IPS-NIHi7 (cell line): ENCODE results near the gene TAS2R50.
"Not testable (repeated sequence)": the region's sequence is repeated elsewhere in the genome, so short reads cannot be mapped to it uniquely, and the experiment has no call there.

Experiments
- DNase-seq: peaks from one replicate; pipeline ENCODE4 v3.0.0; 2012; ENCODE audit warnings: mixed read lengths; ENCODE audit errors: extremely low spot score

The TAS2R50 gene, protein sequence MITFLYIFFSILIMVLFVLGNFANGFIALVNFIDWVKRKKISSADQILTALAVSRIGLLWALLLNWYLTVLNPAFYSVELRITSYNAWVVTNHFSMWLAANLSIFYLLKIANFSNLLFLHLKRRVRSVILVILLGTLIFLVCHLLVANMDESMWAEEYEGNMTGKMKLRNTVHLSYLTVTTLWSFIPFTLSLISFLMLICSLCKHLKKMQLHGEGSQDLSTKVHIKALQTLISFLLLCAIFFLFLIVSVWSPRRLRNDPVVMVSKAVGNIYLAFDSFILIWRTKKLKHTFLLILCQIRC

DNA sequence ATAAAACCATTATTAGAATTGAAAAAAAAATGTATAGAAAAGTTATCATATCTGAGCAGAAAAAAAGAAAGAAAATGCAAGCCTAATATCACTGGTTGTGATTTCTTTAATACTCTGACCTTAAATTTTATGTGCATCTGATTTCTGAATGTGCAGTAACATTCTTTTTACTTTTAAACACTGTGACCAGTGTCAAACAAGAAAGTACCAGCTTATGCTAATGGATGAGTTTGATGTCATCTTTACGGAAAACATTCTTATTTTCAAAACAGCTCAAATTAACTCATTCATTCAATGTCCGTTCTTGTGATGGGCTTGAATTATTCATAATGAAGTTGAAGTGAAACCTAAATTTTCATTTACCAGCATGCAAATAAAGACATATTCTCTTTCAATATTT is at the start of gene TAS2R50:
TAS2R50 (minus strand) TSS at position 101 of the 400 bp plus-strand sequence; CDS start at position 49, 52 bp downstream.
- DNase-seq: no peak

DNA sequence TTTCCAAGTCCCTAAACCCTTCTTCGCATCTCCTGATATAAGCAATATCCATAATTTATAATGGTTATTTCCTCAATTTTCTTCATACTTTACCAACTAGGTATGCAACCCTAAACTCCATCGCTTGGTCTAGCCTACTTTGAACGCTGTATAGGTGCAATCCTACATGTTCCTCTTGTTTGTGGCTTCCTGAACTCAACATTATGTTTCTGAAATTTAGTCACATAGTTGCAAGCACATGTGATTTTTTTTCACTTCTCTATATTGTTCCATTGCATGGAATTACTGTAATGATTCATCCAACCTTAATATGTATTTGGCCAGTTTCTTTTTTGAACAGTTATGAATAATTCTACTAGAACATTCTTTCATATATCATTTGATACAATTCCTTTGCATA is 47.2 kb upstream of the TAS2R50 start:
- not testable (repeated sequence) for DNase-seq

DNA sequence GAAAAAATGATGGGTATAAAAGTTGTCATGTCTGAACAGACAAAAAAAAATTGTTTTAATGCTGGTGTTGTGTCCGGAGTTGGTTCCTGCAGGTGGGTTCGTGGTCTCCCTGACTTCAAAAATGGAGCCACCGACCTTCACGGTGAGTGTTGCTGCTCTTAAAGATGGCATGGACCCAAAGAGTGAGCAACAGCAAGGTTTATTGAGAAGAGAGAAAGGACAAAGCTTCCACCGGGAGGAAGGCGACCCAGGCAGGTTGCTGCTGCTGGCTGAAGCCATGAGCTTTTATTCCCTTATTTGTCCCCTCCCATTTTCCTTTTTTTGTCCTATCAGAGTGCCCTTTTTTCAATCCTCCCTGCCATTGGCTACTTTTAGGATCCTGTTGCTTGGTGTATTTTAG is 44.6 kb upstream of the TAS2R50 start, which contains the start of gene TAS2R31:
TAS2R31 (minus strand) TSS at position 101 of the 400 bp plus-strand sequence; CDS start at position 29, 72 bp downstream.
- no peak for DNase-seq

DNA sequence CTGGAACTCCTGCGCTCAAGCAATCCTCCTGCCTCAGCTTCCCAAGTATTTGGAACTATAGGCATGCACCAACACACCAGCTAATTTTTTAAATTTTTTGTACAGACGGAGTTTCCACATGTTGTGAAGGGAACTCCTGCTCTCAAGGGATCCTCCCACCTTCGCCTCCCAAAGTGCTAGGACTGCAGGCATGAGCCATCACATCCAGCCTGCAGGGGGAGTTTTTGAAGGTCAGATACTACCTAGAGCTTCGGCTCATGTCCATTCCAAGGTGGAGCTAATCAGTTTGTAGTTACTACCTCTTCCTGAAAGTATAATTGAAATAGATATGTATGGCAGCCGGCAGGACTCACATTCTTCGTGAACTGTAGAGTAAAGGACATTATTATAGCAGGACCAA is 39.4 kb upstream of the TAS2R50 start:
- DNase-seq: peak; percentile 19

DNA sequence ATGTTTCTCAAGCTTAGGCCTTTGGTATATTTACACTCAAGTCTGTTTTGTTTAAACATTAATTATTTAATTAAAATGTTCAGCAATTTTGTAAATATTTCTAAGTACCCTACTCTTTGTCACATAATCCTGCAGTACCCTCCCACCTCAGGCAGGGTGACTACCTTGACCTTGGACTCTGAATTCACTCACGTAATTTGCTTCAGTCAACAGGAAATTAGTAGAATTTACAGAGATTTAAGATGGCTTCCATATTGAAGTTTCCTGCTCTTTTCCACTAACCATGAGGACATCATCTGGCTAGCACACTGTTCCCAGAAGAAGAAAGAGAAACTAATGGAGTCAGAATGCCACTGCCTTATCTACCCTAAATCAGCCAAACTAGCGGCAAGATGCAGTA is 36.7 kb upstream of the TAS2R50 start:
- no peak for DNase-seq

DNA sequence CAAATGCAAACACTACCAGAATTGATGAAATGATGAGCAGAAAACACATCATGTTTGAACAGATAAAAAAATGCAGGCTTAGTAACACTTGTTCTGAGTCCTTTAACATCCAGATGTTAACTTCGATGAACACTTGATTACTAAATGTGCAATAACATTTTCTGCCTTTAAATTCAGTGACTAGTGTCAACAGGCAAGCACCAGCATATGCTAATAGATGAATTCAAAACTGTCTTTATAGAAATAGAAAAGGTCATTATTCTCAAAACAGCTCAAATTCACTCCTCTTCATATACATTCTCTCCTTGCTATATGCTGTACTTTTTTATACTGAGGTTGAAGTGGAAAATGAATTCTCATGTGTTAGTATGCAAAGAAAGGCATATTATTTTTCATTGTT is 35.8 kb upstream of the TAS2R50 start, which contains the start of gene TAS2R19:
TAS2R19 (minus strand) TSS at position 101 of the 400 bp plus-strand sequence; CDS start at position 52, 49 bp downstream.
- DNase-seq: no peak

DNA sequence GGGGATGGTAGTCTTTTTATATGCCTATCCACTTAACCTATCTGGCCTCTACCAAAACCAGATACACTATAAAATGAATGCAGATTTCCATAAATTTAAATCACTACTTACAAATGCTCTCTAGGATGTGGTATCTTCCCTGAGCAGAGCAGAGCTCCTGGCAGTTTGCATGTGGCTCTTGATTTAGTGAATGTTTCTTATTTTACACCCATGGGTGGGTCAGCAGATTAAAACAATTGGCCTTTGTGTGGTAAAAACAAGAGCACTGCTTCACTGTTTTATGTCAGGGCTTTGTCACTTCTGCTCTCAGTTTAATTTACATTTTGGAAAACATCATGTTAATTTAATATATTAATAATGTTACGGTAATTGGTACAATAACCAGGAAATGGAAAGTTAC is 30.2 kb upstream of the TAS2R50 start:
- no peak for DNase-seq

DNA sequence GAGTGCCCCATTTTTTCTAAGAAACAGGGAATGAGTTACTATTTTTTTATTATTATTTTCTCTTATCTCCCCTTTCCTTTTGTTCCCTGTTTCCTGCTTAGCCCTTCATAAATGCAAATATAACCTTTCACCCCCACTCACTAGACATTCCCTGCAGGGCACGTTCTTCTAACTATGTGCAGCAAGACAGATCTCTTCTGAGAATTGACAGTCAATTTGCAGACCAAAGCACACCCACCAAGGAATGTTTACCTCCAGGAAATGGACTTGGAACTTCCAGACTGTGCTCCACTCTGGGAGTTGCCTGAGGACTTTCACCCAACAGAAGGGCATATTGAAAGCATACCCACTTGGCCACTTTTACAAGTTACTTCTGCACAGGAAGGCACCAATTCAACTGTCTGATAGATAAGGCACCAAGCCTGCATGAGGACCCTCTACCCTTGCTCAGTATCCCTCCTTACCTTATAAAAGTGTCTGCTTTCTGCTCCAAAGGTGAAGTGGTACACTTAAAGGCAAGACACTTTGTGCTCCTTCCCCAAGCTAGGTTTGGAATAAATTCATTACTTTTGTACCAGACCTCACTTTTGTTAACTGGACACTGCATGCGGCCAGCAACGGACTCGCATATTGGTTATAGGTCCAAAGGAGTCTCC is 29.2 kb upstream of the TAS2R50 start:
- no peak for DNase-seq

DNA sequence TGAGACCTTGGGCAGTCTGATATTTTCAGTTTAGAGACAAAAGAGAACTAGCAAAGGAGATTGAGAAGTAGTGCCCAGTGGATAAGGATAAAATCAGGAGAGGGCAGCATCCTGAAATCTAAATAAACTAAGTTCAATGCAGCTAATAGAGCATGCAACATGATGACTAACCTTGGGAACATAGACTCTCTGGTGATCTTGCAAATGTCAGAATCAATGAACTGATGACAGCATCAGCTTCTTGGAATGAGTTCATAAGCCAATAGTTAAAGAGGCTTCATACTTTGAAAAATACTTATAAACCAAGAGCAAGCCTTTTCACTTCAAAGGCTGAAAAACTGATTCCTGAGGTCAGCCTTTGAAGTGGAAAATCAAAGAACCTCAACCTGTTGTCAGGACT is 27.5 kb upstream of the TAS2R50 start:
- DNase-seq: no peak

DNA sequence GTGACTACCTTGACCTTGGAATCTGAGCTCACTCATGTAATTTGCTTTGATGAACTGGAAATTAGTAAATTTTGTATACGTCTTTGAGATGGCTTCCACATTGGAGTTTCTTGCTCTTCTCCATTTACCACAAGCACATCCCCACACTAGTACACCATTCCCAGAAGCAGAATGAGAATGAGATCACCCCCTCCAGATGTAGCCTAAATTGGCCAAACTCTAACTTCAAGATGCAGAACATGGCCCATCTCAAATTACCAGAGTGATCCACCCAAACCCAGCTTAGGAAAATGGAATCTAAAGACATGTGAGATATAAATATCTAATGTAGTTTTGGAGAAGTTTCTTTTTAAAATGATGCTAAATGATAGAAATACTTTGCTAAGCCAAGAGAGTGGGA is 20.9 kb upstream of the TAS2R50 start:
- DNase-seq: no peak

DNA sequence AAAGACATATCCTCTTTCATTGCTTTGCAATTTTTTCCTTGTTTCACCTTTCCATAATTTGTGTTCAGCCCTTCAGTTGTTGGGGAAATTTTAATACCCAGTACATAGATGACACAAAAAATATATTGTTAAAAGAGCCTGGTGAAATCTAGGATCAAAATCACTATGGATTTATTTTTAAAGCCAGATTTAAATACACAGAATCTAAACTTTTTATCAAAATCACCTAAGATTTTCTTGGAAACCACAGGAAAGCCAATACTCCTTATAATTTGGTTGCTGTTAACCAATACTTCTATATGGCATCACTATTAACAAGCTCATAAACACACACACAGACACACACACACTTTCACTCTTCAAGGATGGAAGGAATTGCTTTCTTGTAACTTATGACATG is 11.5 kb upstream of the TAS2R50 start, which contains the start of gene TAS2R20:
TAS2R20 (minus strand) TSS at position 101 of the 400 bp plus-strand sequence. CDS start 429 bp downstream, outside the sequence.
- DNase-seq: no peak

DNA sequence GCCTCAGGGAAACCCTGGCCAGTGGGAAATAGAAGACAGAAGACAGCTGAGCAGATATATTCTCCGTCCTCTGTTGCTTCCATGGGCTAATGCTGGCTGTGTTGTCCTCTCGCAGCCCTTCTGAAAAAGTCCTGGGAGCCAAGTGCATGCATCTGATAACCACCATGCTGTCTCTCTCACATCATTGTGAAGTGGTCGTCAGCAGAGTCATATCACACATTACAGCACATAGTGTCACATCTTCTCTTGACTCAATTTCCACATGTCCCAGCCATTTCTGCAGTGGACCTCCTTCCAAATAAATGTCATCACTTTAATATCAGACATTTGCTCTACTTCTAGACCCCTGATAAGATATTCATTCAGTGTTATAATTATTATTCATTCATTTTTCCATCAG is 7.6 kb upstream of the TAS2R50 start:
- DNase-seq: no peak

DNA sequence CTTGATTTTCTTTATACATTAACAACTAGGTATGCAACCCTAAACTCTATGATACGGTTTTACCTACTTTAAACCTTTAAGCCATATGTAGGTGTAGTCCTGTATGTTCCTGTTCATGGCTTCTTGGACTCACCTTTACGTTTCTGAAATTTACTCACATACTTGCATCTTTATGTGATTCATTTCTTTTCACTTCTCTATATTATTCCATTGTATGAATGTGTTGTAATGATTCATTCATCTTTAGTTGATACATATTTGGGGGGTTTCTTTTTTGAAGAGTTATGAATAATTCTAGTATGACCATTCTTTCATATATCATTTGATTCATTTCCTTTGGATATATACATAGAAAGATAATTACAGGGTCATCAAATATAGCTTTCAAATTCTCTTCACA is 2.4 kb upstream of the TAS2R50 start:
- DNase-seq: no peak

DNA sequence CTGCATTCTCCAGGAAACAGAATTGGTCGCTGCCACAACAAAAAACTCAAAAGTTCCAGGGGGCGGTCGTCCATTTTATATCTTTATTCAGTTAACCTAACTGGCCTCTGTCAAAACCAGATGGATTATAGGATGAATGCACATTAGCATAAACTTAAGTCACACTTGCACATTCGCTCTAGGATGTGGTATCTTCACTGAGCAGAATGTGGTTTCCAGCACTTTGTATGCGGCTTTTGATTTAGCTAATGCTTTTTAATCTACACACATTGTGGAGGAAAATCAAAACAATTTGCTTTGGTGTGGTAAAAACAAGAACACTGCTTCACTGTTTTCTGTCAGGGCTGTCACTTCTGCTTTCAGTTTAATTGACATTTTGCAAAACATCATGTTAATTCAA is 4.5 kb downstream of the TAS2R50 start:
- DNase-seq: no peak

DNA sequence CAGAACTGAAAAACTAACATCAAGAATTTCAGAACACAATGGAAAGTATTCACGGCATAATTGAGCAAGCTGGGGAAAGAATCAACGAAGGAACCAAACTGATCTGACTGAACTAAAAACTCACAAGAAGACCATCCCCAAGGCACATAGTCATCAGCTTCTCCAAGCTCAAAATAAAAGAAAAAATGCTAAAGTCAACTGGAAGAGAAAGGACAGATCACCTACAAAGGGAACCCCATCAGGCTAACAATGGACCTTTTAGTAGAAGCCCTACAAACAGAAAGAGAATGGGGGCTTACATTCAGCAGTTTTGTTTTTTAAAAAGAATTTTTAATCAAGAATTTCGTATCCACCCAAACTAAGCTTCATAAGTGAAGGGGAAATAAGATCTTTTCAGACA is 11.7 kb downstream of the TAS2R50 start:
- no peak for DNase-seq

DNA sequence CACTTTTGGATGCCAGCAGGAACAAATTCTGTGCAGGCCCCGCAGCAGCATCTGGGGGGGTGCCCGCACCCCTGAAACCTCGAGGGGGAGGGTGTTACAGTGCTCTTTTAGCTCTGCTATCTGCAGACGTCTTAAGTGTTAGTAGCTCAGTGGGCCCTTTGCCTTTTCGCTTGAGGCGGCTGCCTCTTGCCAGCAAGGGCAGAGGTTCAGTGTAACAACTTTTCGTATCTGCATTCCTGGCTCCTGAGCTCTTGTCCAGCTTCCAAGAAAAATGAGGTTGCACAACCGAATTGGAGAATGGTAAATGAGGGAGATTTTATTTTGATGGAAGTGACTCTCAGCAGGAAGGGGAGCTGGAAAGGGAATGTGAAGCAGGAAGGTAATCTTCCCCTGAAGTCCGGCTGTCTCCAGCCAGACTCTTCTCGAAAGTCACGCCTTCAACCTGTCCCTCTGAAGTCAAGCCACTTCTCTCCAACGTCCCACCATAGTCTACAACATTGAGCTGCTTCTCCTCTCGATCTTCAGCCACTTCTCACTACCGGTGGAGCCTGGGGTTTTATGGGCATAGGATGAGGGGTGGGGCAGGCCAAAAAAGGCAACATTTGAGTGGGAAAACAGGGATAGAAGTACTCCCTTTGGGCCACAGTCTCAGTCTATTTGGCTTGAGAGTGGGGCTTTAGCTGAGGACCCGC is 17.8 kb downstream of the TAS2R50 start:
- DNase-seq: no peak

DNA sequence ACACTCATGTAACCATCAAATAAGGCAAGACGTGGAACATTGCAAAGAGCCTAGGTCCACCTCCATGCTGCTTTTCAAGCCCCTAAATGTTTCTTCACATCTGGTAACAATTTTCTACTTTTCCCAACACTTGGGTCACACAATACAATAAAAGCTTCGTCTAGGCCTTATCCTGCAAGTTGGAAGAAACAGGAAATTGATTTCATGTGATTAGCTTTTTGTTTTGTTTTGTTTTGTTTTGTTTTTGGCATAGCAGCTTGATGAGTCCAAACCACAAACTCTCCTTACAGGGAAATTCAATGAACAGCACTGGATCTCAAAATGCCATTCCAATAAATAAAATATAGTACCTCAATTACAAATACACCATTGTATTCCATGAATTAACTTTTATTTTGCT is 19.3 kb downstream of the TAS2R50 start:
- no peak for DNase-seq

DNA sequence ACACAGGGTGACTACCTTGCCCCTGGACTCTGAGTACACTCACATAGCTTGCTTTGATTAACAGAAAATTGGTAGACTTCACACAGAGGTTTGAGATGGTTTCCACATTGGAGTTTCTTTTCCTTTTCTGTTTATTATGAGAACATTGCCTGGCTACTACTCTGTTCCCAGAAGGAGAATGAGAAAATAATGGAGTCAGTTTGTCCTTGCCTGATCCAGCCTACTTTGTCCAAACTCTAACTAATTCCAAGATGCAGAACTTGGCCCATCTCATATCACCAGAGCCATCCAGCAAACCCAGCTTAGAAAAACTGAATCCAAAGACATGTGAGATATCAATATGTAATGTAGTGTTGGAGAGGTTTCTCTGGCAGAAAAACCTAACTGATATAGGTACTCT is 20.4 kb downstream of the TAS2R50 start:
- DNase-seq: no peak

DNA sequence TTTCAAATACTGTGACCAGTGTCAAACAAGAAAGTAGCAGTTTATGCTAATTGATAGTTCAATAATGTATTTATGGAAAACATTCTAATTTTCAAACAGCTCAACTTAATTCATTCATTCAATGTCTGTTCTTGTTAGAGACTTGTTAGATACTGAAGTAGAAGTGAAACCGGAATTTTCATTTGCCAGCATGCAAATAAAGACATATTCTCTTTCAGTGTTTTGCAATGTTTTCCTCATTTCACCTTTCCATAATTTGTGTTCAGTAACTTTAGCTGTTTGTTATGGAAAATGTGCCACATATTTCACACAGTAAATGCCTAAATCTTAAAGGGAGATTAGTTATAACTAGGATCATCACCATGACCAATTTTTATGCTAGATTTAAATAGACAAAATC is 21.2 kb downstream of the TAS2R50 start:
- DNase-seq: no peak

DNA sequence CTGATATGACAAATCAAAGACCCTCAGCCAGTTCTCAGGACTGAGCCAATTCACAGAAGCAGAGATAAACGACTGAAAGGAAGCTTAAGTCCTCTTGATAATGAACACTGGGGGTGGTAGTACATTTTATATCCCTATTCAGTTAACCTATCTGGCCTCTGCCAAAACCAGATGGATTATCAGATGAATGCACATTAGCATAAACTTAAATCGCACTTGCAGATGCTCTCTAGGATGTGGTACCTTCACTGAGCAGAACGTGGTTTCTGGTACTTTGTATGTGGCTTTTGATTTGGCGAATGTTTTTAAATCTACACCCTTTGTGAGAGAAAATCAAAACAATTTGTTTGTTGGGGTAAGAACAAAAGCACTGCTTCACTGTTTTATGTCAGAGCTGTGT is 26.5 kb downstream of the TAS2R50 start:
- no peak for DNase-seq

DNA sequence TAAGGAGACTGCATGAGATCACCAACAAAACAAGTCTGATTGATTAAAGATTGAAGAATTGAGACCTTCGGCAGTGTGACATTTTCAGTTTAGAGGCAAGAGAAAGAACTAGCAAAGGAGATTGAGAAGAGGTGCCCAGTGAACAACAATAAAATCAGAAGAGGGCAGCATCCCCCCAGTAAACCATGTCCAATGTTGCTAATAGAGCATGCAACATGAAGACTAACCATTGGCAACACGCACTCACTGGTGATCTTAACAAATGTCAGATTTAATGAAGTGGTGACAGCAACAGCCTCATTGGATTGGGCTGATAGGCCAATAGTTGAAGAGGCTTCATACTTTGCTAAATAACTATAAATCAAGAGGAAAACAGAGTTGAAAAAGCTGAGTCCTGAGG is 26.9 kb downstream of the TAS2R50 start:
- no peak for DNase-seq

DNA sequence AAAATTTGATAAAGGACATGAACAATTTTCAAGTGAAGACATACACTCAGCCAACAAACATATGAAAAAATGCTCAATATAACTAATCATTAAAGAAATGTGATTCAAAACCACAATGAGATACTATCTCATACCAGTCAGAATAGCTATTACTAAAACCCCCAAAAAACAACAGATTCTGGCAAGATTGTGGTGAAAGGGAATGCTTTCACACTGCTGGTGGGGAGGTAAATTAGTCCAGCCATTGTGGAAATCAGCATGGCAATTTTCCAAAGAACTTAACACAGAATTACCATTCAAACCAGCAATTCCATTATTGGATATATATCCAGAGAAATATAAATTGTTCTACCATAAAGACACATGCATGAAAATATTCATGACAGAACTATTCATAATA is 29.0 kb downstream of the TAS2R50 start:
- no peak for DNase-seq

DNA sequence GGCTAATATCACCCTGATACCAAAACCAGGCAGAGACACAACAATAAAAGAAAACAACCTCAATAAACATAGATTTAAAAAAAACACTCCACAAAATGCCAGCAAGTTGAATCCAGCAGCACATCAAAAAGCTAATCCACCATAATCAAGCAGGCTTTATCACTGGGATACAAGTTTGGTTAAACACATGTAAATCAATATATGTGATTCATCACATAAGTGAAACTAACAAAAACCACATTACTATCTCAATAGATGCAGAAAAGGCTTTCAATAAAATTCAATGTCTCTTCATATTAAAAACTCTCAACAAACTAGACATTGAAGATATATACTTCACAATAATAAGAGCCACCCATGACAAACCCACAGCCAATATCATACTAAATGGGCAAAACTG is 30.6 kb downstream of the TAS2R50 start:
- DNase-seq: no peak
